Measurements from ENCODE around the gene TDP1.

TDP1 gene

DNA sequence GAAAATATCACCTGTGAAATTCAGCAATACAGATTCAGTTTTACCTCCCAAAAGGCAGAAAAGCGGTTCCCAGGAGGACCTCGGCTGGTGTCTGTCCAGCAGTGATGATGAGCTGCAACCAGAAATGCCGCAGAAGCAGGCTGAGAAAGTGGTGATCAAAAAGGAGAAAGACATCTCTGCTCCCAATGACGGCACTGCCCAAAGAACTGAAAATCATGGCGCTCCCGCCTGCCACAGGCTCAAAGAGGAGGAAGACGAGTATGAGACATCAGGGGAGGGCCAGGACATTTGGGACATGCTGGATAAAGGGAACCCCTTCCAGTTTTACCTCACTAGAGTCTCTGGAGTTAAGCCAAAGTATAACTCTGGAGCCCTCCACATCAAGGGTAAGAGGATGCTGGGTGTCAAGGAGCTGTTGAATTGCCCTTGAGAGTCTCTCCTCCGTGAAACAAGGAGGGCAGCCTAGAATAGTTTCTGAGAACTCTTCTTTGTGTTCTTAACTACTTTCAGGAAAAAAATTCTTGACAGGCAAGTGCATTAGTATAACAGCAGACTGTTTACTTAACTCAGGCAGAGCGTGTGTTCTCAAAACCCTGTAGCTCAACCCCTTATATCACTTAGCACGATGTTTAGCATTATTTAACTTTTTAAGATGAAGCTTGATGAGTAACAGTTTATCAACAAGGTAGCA is 7.7 kb downstream of the TDP1 start:
- no peak for DNase-seq (ENCODE audit: low read depth)
- TF ChIP-seq, protein P1, sequence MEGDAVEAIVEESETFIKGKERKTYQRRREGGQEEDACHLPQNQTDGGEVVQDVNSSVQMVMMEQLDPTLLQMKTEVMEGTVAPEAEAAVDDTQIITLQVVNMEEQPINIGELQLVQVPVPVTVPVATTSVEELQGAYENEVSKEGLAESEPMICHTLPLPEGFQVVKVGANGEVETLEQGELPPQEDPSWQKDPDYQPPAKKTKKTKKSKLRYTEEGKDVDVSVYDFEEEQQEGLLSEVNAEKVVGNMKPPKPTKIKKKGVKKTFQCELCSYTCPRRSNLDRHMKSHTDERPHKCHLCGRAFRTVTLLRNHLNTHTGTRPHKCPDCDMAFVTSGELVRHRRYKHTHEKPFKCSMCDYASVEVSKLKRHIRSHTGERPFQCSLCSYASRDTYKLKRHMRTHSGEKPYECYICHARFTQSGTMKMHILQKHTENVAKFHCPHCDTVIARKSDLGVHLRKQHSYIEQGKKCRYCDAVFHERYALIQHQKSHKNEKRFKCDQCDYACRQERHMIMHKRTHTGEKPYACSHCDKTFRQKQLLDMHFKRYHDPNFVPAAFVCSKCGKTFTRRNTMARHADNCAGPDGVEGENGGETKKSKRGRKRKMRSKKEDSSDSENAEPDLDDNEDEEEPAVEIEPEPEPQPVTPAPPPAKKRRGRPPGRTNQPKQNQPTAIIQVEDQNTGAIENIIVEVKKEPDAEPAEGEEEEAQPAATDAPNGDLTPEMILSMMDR (IDR thresholded peaks at IDR 0.05; ENCODE audit: insufficient read depth, low read depth, low read length, missing control alignments), result no peak
- H3K4me3 ChIP-seq (ENCODE audit: low read depth, low read length), result no peak overlapping the region

DNA sequence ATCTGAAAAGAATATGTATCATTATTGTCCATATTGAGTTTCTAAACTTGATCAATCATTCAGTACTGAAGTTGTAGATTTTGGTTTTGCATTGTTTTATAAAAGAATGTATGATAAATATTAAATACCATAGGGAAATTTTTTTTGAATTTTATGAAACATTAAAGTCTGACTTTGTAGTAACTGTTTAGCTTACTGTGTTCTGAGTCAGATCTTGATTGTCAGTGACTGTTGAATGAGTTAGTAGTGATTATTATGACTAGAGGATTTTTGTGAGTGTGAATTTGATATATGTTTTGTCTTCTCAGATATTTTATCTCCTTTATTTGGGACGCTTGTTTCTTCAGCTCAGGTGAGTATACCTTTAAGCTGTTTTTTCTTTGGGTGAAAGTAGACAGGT is 10.1 kb downstream of the TDP1 start:
- TF ChIP-seq, protein P1 (IDR thresholded peaks at IDR 0.05; ENCODE audit: insufficient read depth, low read depth, low read length, missing control alignments), result no peak
- H3K4me3 ChIP-seq (ENCODE audit: low read depth, low read length), result no peak overlapping the region
- no peak for DNase-seq (ENCODE audit: low read depth)

DNA sequence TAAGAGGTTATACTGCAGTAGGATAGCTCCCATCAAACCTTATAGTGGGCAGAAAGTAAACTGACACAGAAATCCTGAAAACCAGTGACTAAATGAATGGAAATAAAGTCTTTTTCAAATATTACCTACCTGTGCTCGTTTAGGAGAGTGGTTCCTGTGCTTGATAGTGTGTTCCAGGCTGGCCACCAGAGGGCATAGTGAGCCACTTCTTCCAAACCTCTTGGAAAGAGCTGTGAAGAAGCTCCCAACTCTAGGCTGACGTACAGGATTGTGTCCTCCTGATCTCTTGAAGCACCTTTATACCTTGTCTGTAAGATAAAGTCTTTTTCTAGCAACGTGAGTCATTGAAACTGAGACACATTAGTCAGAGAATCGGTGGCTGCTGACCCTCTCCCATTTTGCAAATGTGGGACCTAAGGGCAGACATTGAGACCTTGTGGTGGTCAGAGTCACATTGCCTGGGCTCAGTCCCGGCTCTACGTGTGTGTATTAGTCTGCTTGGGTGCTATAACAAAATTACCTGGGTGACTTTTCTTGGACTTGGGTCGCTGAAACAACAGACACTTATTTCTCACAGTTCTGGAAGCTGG is 17.6 kb downstream of the TDP1 start:
- no peak overlapping the region for H3K4me3 ChIP-seq (ENCODE audit: low read depth, low read length)
- TF ChIP-seq, protein P1 (IDR thresholded peaks at IDR 0.05; ENCODE audit: insufficient read depth, low read depth, low read length, missing control alignments), result peak; percentile 83
- peak; percentile 72 for DNase-seq (ENCODE audit: low read depth)

DNA sequence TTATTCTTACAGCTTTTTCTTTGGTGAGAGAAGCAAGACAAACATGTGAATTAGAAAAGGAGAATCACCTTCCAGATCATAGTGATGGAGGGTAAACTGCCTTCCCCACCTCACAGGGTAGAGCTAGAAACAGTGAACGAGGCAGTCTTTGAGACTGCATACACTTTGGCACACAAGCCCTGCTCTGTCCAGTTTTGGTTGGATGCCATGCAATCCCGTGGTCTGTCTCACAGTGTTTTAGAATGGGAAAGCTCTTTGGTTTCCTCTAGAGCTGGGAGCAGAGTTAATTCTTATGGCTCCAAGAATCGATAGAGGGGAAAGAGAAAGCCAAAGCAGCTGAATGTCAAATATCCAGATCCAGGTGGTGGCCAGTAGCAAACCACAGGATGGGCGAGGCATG is 21.9 kb downstream of the TDP1 start:
- TF ChIP-seq, protein P1 (IDR thresholded peaks at IDR 0.05; ENCODE audit: insufficient read depth, low read depth, low read length, missing control alignments), result no peak
- no peak overlapping the region for H3K4me3 ChIP-seq (ENCODE audit: low read depth, low read length)
- no peak for DNase-seq (ENCODE audit: low read depth)

DNA sequence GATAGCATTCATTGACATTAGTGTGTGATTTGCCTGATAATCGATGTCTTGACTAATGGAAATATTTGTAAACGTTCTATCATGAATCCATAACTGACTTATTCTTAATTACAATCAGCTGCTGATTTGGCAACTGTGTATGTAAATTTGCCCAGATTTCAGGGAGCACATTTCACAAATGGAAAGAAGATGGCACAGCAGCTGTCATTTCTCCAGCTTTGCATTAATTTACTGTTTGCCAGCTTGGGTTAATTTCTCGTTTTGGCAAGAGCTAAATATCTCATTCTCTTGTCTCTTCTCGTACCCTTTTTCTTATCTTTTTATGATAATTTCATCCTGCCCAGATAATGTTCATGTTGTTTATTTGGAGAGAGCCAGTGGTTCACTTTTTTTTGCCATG is 22.9 kb downstream of the TDP1 start:
- TF ChIP-seq, protein P1 (IDR thresholded peaks at IDR 0.05; ENCODE audit: insufficient read depth, low read depth, low read length, missing control alignments), result no peak
- no peak overlapping the region for H3K4me3 ChIP-seq (ENCODE audit: low read depth, low read length)

DNA sequence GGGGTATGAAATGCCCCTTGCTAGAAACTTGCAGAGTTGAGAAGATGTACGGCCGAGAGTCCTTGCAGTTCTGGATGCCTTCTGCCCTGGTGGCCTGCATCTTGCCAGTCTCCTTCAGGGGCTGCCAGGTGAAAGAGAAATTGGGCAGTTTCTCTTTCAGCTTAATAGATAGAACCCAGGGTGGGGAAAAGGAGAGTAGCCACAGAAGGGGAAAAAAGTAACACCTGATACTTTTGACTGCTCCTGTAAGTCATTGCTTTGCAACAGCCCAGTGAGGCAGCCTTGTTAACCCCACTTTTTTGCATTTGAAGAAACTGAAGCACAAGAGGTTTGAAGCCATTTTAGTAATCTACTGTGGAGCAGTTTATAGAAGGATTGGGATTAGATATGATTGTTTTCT is 27.6 kb downstream of the TDP1 start:
- peak; percentile 26 for DNase-seq (ENCODE audit: low read depth)
- H3K4me3 ChIP-seq (ENCODE audit: low read depth, low read length), result no peak overlapping the region
- TF ChIP-seq, protein P1 (IDR thresholded peaks at IDR 0.05; ENCODE audit: insufficient read depth, low read depth, low read length, missing control alignments), result no peak

More for the DNA sequence above, 22.9 kb downstream of the TDP1 start:
- no peak for DNase-seq (ENCODE audit: low read depth)
